ENCODE measurements around the gene SSH2.
"Not testable (repeated sequence)": the region's sequence is repeated elsewhere in the genome, so short reads cannot be mapped to it uniquely, and the experiment has no call there.

SSH2 gene

DNA sequence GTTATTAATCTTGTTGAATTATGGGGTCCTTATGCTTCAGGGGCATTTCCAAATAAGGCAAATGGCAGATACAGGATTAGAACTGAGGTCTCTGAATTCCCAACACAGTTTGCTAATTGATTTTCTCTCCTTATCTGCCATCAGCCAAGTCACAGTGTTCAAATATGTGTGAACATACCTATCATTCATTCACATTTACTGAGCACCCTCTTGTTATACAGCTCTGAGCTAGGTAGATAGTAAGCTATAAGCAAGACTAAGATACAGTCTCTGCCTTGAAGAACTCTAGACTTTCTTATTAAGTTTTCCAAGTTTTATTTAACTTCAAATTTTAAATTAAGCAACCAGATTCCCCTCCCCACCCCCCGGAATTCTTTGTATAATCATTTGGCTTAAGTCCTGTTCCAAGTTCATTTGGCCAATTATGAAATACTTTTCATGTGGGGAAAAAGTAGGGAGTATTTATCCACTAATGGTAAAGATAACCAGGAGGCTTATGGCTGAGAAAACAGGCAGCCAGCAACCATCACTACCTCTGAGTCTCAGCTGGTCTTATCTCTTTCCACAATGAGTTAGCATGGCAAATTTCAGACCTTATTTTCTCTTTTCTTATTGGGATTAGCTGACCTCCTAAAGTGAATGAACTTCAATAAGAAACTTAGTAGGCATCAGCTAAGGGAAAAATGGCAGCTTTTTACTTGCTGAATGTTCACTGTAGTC lies 275.9 kb downstream of the SSH2 start:
- no peak for DNase-seq

DNA sequence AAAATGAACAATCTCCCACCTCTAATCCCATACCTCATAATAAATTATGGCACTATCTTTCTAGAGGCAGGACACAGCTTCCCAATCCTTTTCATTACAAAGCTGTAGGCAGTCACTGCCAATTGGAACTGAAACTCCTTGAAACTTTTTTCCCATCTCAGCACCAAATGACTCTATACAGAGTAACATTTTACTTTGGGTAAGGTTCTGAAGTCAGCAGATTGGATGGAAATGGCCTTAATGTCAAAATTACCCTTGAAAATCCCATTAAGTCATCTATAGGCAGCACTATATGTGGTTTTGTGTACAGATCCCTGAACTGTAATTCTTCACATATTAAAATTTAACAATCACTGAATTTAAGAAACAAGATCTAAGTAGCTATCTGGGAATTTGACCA lies 277.1 kb downstream of the SSH2 start:
- no peak for DNase-seq

DNA sequence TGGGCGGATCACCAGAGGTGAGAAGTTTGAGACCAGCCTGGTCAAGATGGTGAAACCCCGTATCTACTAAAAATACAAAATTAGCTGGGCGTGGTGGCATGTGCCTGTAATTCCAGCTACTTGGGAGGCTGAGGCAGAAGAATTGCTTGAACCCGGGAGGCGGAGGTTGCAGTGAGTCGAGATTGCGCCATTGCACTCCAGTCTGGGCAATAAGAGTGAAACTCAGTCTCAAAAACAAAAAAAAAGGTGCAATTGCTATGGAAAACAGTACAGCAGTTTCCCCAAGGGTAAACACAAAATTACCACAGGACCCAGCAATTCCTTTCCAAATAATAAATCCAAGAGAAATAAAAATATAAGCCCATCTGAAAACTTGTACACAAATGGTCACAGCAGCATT lies 278.1 kb downstream of the SSH2 start:
- DNase-seq: not testable (repeated sequence)

DNA sequence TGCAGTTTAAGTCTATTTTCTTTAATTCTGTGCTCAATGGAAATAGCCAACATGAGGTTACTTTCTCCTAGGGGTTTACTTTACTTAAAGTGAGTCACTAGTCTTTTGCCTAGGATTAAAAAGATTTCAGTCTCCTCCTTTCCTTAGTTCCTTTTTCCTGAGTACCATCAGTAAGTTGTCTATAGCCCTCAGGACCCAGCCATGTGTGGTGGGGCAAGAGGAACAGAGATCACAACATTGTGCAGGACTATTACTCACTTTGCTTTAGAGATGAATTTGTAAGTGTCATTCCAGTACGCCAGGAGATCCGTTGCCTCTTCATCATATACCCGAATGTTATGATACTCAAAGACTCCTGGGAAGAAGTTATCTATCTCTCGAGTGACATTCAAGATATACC lies 279.6 kb downstream of the SSH2 start:
- no peak for DNase-seq

DNA sequence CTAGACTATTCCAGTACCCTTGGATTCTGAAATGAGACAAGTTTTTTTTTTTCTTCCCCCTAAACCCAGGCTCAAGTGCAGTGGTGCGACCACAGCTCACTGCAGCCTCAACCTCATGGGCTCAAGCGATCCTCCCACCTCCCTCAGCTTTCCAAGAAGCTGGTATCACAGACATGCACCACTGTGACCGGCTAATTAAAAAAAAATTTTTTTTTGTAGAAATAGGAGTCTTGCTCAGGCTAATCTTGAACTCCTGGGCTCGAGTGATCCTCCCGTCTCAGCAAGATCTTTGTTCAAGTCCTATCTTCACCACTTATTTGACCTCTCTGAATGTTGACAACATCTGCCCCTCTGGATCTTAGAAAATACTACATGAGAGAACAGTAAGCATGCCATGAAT lies 280.7 kb downstream of the SSH2 start:
- DNase-seq: no peak

DNA sequence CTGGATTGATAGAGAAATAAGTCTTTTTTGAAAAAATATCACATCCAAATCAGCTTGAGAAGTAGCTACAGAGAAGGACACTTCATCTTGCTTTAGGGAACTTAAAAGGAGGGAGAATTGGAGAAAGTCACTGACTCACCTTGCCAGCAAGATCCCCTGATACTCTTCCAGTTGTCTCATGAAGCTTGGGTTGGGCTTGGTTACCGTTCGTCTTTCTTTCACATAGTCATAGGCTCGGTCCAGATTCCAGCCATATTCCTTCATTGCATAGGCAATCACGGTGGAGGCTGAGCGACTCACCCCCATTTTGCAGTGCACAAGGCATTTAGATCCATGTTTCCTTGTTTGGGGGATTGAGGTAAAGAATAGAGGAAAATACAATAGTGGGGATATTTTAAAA lies 282.0 kb downstream of the SSH2 start:
- no peak for DNase-seq

DNA sequence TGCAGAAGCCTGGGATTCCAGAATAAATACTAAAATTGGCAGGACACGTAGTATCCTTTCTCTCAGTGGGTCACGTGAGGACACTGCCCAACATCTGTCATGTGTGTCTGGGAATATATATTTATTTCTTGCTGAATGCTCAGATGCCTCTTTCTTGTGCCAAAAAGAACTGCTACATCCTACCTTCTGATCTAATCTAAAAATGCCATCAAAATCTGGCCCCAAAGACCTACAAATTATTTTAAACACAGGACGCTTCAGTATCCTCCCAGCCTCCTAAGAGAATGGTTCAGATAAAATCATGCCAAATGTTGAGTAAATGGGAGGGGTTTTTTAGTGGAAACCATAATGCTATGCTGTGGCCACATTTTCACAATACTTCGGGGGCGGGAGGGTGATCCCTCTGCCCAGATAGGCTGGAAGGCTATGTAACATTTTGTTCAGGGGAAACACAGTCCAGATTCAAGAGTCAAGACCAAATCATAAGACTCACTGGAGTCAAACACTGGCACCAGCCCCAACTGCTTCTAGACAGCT lies 284.4 kb downstream of the SSH2 start:
- DNase-seq: no peak

DNA sequence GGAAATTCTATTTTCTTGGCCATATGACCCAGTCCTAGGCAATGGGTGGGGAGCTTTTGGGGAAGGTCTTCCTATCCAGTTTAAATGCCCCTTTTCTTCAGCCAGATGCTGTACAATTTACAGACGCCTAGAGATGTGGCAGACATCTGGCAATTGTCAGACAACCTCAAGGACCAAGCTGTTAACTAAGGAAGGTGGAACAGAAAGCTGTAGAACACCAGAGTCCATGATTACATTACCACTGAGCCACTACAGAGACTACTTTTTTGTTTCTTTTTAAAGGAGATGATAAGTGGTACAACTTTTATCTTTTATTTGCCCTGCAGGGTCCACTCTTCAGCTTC lies 286.2 kb downstream of the SSH2 start:
- DNase-seq: no peak

DNA sequence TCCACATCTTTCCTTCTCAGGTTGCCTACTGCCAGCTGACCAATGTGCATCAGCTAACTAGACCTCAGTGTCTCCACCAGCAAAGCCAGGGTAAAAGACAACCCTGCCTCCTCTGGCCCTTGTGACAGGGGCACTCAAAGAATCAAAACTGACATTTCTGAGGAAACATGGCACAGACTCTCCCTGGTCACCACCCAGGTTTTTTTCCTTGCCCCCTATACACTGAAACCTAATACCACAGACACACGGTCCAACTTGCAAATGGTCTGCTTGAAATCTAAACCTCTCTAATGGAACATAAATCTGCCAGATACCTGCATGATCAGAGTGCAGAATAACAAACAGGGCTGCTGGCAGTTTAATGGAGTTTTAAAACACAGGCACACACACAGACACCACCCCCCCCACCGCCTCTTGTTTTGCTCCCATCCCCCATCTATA lies 287.8 kb downstream of the SSH2 start:
- no peak for DNase-seq

DNA sequence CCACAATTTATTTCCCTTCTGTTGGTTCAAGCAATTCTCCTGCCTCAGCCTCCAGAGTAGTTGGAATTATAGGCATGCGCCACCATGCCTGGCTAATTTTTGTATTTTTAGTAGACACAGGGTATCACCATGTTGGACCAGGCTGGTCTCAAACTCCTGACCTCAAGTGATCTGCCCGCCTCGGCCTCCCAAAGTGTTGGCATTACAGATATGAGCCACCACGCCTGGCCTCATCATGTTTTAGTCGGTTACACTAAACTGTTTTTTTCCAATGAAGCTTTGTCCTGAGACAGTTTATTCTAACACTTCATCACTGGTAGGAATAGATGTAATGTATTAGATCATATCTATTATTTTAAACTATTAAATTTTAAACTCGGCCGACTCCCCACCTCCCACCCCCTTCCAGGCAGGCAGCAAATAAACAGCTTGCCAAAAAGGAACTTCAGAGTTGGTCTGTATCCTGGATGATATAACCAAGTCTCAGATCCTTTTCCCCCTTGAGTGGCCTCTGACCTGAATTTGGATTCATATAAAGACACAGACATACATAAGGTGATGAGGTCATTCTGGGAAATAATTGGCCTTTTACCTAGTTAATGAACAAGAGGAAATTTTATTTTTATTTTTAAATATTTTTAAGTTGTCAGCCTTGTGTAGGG lies 288.9 kb downstream of the SSH2 start:
- peak in 1 of 2 donors; percentile 43 for DNase-seq

DNA sequence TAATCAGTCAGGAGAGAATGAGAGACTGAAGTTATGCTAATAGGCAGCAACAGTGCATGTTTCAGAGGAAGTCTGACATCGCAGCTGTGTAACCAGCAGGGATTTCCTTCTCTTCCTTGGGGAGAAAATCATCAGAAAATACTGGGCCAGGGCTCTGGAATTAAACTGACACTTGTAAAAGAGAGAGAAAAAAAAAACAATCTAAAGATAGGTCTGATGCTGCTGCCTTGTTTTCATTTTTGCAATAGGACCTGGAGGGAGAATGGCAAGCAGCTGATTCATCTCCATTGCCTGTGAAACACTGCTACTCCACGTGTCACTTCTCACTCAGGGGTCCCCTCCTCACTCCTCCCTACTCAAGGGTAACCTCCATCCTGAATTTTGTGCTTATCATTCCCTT lies 289.6 kb downstream of the SSH2 start:
- DNase-seq: peak in 1 of 2 donors; percentile 36

DNA sequence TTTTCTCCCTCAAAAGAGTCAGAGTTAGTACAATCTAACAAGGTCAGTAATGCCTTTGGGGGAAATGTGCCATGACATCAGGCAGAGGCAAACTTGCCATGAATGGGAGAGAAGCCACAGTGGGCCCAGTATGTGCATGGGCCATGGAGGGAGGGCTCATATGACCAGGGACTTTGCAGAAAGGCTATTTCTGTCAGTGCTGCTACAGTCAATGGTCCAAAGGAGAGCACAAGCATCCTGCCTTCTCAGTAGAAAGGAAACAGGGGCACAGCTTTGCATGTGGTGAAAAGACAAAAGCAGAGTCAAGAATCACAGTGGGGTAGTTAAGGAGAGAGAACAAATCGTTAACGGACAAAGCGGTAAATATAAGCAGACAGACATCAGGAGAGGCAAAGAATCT lies 296.1 kb downstream of the SSH2 start:
- DNase-seq: no peak

DNA sequence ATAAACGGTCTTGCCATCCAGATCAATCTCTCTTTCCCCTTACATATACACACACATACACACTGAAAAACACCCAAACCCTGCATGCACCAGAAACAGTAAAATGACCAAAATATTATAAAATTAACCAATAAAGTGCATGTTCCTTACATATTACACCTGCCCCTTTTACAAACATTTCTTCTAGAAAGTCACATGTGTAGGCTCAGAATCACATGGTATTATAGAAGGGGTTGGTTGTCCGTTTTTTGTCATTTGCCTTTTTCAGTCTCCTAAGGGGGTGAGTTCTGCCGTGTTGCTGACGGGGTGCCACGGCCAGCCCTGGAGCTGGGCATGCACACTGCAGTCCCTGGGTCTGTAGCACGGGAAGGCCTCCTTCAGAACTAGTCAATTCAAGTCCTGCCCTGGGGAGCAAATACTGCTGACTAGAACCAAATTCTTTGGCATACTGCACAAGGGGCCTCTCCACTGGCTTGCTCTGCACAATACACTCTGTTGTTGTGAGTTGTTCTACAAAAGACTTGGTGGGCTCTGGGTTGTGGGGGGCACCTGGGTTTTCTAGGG lies 299.3 kb downstream of the SSH2 start:
- no peak for DNase-seq

DNA sequence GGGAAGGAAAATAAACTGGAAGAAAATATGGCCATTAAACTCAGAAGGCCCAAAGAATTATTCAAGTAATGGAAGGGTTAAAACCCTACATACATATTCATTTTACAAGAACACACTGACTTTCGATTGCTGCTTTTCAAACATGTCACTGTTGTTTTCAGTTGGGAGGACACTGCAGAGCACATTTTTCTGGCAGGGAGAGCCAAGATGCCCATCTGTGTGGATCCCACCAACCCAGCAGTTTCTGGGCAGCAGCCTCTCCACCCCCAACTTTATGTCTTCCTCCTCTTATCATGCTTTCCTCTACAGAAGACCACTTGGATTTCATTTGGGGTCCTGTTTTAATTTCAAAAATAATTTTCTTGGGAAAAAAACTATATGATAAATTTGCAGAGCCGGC lies 300.2 kb downstream of the SSH2 start:
- no peak for DNase-seq

DNA sequence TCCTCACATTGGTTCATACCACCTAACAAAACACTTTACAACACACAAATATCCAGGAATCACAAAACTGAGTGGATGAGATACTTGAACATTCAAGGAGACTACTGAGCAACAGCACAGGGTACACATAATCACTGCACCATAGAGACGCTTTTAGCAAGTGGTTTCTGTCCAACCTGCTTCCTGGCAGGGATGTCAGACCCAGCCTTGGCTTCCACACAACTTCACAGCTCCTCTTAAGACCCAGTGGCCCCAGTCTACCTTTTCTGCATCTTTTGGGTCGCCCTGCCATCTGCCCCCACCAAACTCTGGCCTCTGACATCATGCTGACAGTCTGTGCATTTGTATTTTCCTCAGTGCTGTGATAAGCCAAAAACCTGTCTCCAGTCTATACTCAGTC lies 301.4 kb downstream of the SSH2 start:
- no peak for DNase-seq

DNA sequence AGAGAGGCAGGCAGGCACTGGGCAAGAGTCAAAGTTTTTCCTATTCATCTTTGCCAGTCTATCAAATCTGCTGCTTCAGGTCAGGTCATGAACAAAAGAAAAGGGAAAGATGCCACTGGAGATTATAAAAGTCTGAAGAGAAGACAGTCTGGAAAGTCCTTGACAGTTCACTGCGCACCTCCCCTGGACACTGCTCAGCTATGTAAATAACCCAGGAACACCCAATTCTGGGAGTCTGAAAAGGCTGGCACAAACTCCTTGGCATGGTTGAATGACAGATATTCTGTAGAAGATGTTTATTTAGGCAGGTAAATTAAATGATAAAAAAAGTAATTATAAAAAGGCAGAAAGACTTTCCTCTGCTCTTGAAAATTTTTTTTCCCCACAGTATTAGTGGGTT lies 302.1 kb downstream of the SSH2 start:
- DNase-seq: no peak

DNA sequence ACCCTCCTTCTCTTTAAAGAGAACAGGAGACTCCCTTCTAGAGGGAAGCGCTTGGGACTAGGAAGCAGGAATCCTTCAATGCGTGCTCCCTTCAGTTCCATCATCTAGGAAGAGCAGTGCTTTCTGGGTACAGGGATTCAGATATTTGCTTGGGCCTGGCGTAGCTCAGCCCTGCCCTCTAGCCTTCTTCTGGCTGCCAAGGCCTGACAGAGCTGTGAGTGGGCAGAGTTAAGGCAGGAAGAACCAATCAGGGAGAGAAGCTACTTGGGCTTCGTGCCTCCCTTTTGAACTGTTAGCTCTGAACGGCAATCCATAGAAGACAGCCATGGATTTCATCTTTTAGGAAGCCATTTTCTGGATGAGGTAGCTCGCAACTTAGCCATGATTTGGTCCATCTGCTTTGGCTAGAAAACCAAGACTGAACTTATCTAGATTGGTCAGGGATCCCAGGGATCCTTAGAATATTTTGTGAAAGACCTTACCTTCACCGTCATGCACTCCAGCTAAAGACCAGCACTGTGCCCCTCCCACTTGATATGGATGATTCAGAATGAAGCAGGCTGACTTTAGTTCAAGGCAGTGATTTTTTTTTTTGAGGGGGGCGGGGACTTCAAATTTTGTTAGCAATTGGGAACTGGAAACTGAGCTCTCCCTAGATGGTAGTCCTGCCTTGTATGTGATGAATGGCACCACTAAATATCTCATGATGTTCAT lies 304.8 kb downstream of the SSH2 start:
- DNase-seq: no peak

DNA sequence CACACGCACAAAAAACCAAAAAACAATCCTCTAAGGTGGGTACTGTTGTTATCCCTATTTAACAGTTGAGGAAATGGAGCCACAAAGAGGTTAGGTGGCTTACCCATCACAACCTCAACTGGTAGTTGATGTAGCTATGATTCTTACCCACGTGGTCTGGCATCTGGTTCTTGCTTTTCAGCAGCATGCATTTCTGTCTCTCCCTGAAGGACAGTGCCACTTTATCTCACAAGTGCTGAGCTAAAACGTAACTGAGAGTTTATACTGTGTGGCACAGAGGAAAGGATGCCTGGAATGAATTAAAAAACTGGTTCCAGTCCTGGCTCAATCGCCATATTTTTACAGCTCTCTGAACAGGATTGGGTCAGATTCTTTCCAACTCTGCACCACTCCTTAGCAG lies 305.4 kb downstream of the SSH2 start:
- DNase-seq: no peak

DNA sequence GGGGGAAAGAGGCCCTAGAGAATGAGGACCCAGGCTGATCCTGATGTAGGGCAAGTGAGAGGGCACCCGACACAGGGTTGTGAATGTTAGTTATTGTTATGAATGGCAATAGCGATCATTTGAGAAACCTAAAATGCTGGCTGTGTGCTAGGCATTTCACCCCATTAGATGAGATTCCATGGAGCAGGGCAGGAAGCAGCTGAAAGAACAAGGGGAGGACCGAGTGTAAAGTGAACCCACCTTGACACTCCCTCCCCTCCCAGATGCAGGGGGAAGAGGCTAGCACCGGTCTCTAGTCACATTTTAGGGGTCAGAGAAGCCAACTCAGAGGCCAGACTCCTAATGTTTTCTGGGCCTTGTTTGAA lies 306.8 kb downstream of the SSH2 start:
- DNase-seq: no peak

DNA sequence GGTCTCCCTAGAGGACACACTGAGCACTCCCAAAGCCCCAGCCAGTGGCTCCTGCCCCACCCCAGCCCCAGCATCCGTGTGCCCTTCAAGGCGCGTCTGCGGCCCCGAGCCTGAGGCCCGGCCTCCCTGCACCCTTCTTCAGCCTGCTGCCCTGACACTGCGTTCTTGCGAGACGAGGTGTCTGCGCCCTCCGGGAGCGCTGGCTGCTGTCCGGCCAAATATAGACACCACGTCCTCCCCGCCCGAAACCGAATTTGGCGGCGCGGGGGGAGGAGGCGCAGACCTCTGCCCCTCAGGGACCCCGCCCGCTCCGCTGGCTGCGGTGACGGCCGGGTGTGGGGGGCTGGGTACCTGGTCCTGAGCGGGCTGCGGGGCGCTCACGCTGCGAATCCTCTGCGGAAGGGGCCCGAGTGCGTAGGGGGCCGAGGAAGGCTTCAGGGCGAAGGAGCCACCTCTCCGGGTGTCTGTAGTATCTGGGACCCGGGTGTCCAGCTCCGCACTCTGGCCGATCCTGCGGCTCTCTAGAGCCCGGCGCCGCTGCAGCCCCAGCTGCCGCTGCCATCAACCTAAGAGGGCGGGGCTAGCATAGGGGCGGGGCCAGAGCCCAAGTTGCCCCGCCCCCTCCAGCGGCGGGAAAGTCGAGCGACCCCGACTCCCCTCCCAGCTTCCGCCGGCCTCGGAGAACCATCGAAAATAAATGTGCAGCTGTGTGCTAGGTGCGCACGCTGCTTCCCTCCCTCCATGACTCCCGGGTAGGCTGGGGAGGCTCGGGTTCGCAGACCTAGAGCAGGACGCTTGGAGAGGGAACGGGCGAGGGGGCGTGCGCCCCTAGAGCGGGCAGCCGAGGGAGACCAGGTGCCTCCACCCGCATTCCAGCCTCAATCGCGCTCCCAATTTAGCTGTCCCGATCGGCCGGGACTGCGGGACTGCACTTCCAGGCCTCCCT lies 307.4 kb downstream of the SSH2 start, which contains the start of gene CORO6:
CORO6 (minus strand) TSS at position 576 of the 946 bp plus-strand sequence. CDS start 1,491 bp downstream, outside the sequence.
- DNase-seq: peak; percentile 15 to 43

DNA sequence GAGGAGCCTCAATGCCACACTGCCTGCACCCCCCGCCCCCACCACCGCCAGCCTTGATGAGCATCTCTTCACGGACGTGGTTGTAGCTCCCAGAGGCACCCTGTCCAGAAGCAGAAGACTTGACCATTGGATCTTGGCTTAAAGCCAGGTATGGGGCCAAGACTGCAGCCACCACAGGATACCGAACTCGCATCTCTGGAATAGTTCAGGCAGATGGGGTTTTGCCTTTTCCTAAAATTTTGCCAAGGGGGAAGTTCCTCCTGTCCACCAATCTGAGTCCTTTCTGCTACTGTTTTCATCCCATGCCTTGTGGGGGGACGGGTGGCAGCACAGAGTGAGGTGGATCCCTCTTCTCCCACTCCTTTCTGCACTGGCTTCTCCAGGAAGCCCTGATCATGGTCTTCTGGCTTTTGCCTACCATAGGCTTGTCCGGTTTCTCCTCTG lies 308.3 kb downstream of the SSH2 start:
- no peak for DNase-seq

DNA sequence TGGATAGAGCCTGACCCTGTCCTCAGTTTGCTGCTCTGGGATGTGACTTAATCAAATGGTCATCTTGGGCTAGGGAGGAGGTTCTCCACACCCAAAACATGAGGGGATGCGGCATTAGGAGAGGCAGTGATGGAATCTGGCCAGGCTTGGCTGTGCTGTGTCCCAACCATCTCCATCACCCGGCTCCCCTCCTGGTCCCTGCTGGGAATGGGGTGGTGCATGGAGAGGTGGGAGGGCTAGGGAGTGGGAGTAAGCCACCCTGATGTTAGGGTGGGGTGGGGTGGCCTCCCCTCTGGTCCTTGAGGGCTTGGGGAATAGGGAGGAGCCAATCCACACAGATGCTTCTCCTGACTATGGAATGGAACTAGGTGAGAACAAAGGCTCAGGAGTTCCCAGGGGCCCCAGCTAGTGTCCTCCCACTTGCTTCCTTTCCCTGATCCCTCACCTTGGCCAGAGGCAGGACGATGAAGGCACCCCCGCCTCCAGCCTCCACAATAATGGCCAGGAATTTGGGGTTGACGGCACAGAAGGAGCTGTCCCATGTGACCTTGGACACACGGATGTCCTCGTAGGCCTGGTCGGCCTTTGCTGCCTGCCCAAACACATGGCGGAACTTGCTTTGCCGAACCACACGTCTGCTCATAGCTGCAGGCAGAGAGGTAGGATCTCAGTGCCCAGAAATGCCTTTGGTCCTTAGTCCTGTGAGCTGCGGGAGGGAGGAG lies 309.1 kb downstream of the SSH2 start:
- DNase-seq: no peak

Data from bone marrow (tissue), 2 donors.